ENCODE results near the gene ARHGAP20.

The ARHGAP20 gene

GRCh38 chr11:110564676-110565356, 147.4 kb downstream of the ARHGAP20 start:
- no peak for DNase-seq
- Histone ChIP-seq H3K9me2 (replicated peaks; ENCODE audit: insufficient read depth, low read length) (no peaks in the 10 kb centered on the region), H3K36me3 (replicated peaks; ENCODE audit: insufficient read depth, low read length) (no peaks in the 10 kb centered on the region), H3F3A (ENCODE audit: insufficient read depth, low read length) (no peaks in the 10 kb centered on the region), H3K9ac (ENCODE audit: low read length) (no peak overlapping the region), H3K4me1 (ENCODE audit: low read length) (no peaks in the 10 kb centered on the region), H2AFZ (ENCODE audit: low read length) (no peak overlapping the region), H3K4me3 (ENCODE audit: low read length) (no peak overlapping the region), H3K27ac (ENCODE audit: low read length) (no peak overlapping the region), H3K4me2 (ENCODE audit: low read depth, low read length) (no peak overlapping the region), H3K9me3 (replicated peaks; ENCODE audit: insufficient read depth, low read length) (no peaks in the 10 kb centered on the region), H3K79me2 (ENCODE audit: low read length) (no peaks in the 10 kb centered on the region), H4K20me1 (ENCODE audit: insufficient read depth, low read length) (no peaks in the 10 kb centered on the region), H3K27me3 (replicated peaks; ENCODE audit: insufficient read depth, low read length) (no peaks in the 10 kb centered on the region)
- no peak for TF ChIP-seq EZH2phosphoT487 (IDR thresholded peaks at IDR 0.05; ENCODE audit: low read length)
- TF ChIP-seq, protein P1, sequence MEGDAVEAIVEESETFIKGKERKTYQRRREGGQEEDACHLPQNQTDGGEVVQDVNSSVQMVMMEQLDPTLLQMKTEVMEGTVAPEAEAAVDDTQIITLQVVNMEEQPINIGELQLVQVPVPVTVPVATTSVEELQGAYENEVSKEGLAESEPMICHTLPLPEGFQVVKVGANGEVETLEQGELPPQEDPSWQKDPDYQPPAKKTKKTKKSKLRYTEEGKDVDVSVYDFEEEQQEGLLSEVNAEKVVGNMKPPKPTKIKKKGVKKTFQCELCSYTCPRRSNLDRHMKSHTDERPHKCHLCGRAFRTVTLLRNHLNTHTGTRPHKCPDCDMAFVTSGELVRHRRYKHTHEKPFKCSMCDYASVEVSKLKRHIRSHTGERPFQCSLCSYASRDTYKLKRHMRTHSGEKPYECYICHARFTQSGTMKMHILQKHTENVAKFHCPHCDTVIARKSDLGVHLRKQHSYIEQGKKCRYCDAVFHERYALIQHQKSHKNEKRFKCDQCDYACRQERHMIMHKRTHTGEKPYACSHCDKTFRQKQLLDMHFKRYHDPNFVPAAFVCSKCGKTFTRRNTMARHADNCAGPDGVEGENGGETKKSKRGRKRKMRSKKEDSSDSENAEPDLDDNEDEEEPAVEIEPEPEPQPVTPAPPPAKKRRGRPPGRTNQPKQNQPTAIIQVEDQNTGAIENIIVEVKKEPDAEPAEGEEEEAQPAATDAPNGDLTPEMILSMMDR (IDR thresholded peaks at IDR 0.05; ENCODE audit: low read length), result no peak
- TF ChIP-seq EZH2 (optimal IDR thresholded peaks at IDR 0.05; ENCODE audit: low read depth, low read length), result no peak

- DNase-seq, result no peak
- no peaks in the 10 kb centered on the region for H3F3A ChIP-seq (ENCODE audit: insufficient read depth, low read length)
Measured at GRCh38 chr11:110544779-110545178, 167.5 kb downstream of the ARHGAP20 start.

GRCh38 chr11:110538154-110538553, 174.1 kb downstream of the ARHGAP20 start:
- H3K9ac ChIP-seq (ENCODE audit: low read length), result no peak overlapping the region
- H3K4me2 ChIP-seq (ENCODE audit: low read depth, low read length), result no peak overlapping the region

More at GRCh38 chr11:110544779-110545178, 167.5 kb downstream of the ARHGAP20 start:
- Histone ChIP-seq H3K27me3 (replicated peaks; ENCODE audit: insufficient read depth, low read length) (no peaks in the 10 kb centered on the region), H3K4me2 (ENCODE audit: low read depth, low read length) (no peak overlapping the region), H3K79me2 (ENCODE audit: low read length) (no peaks in the 10 kb centered on the region), H2AFZ (ENCODE audit: low read length) (no peak overlapping the region), H4K20me1 (ENCODE audit: insufficient read depth, low read length) (no peaks in the 10 kb centered on the region), H3K4me3 (ENCODE audit: low read length) (no peak overlapping the region), H3K4me1 (ENCODE audit: low read length) (no peaks in the 10 kb centered on the region), H3K36me3 (replicated peaks; ENCODE audit: insufficient read depth, low read length) (no peaks in the 10 kb centered on the region), H3K9ac (ENCODE audit: low read length) (no peak overlapping the region), H3K9me2 (replicated peaks; ENCODE audit: insufficient read depth, low read length) (no peaks in the 10 kb centered on the region), H3K9me3 (replicated peaks; ENCODE audit: insufficient read depth, low read length) (no peaks in the 10 kb centered on the region), H3K27ac (ENCODE audit: low read length) (no peak overlapping the region)
- TF ChIP-seq EZH2phosphoT487 (IDR thresholded peaks at IDR 0.05; ENCODE audit: low read length), result no peak

More at GRCh38 chr11:110538154-110538553, 174.1 kb downstream of the ARHGAP20 start:
- Histone ChIP-seq H3K79me2 (ENCODE audit: low read length) (no peaks in the 10 kb centered on the region), H3K36me3 (replicated peaks; ENCODE audit: insufficient read depth, low read length) (no peaks in the 10 kb centered on the region), H3K4me1 (ENCODE audit: low read length) (no peaks in the 10 kb centered on the region), H3K9me3 (replicated peaks; ENCODE audit: insufficient read depth, low read length) (no peaks in the 10 kb centered on the region), H3K4me3 (ENCODE audit: low read length) (no peak overlapping the region), H4K20me1 (ENCODE audit: insufficient read depth, low read length) (no peaks in the 10 kb centered on the region), H3K27ac (ENCODE audit: low read length) (no peak overlapping the region), H3F3A (ENCODE audit: insufficient read depth, low read length) (no peaks in the 10 kb centered on the region), H3K9me2 (replicated peaks; ENCODE audit: insufficient read depth, low read length) (no peaks in the 10 kb centered on the region), H2AFZ (ENCODE audit: low read length) (no peak overlapping the region), H3K27me3 (replicated peaks; ENCODE audit: insufficient read depth, low read length) (no peaks in the 10 kb centered on the region)
- TF ChIP-seq, protein P1 (IDR thresholded peaks at IDR 0.05; ENCODE audit: low read length), result no peak
- TF ChIP-seq EZH2 (optimal IDR thresholded peaks at IDR 0.05; ENCODE audit: low read depth, low read length) (no peak), EZH2phosphoT487 (IDR thresholded peaks at IDR 0.05; ENCODE audit: low read length) (no peak)
- DNase-seq, result no peak
